Skeletal muscle cell (primary cell): ENCODE data around the gene WDFY4.

Source experiments
- DNase-seq: peaks from one replicate; pipeline ENCODE4 v3.0.0-alpha.2; 2010; ENCODE audit warnings: low read depth
- H3K4me3 ChIP-seq: 2 replicates; pipeline ENCODE4 v1.5.1; 2011; ENCODE audit warnings: low read depth, mild to moderate bottlenecking, control low read depth, low read length, moderate library complexity

The WDFY4 gene

DNA sequence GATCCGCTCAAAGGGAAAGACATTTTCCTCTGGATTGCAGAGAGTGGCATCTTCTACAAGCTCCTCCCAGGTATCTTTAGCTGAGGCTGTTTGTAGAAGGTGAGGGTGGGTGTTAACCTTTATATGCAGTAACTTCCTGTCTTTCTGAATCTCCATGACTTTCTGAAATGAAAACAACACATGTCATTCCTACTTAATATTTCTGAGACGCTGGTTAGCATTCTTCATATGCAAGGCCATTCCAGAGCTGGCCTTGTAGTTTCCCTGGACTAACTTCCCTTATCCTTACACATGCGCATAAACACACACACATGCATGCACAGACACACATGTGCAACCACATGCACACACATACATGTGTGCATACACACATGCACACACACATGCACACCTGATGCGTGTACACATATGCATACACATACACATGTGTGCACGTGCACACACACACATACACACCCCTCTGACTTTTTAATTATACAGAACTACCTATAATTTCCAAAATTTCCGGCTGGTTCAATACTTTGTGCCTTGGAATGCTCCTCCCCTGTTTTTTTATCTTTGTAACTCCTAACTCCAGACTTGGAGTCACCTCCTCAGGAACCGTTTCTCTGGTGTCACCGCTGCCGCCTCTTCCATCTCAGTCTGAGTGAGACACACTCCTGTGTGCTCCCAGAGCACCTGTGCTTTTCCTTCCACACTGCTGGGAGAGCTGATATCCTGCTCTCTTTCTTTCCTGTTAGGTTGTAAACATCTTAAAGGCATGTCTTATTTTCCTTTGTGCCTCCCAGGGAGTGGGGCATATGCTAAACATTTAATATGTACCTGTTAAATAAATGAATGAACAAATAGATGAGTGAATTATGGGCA, 199.7 kb downstream of the WDFY4 start:
- H3K4me3 ChIP-seq, result no peak overlapping the region

DNA sequence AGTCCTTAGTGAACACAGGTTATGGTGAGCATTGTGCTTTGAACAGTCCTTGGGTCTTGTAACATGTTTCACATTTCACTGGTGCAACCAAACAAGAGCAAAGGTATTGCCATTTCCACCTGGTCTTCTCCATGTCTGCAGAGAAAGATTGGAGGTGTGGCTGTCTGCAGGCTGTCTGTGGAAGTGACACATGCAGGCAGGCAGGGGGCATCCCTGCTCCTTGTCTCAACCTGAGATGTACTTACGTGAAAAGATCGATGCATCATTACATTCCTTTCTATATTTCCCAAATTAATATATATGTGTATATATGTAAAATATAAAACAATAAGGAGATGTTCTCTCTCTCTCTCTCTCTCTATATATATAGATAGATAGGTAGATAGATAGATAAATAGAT, 200.7 kb downstream of the WDFY4 start:
- no peak for DNase-seq

More for the DNA sequence above, 199.7 kb downstream of the WDFY4 start:
- DNase-seq, result no peak

DNA sequence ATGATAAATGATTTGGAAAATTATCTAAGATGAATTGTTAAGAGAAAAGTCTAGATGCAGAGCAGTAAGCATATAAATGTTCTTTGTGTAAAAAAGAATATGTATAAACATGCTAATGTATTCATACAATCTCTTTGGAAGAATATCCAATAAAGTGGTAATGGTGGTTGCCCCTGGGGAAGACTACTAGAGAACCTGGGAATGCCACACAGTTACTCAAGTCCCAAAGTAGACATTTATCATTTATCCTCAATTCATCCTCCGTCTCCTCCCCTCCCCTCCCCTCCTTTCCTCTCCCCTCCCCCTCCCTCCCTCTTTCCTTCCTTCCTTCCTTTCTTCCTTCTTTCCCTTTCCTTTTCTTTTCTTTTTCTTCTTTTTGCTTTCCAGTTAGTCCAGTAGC, 203.3 kb downstream of the WDFY4 start:
- no peak overlapping the region for H3K4me3 ChIP-seq
- DNase-seq, result no peak

More for the DNA sequence above, 200.7 kb downstream of the WDFY4 start:
- H3K4me3 ChIP-seq, result no peak overlapping the region

- no peak for DNase-seq
- H3K4me3 ChIP-seq, result no peak overlapping the region
Observed at GRCh38 chr10:48890888-48891850, 206.5 kb downstream of the WDFY4 start.

DNA sequence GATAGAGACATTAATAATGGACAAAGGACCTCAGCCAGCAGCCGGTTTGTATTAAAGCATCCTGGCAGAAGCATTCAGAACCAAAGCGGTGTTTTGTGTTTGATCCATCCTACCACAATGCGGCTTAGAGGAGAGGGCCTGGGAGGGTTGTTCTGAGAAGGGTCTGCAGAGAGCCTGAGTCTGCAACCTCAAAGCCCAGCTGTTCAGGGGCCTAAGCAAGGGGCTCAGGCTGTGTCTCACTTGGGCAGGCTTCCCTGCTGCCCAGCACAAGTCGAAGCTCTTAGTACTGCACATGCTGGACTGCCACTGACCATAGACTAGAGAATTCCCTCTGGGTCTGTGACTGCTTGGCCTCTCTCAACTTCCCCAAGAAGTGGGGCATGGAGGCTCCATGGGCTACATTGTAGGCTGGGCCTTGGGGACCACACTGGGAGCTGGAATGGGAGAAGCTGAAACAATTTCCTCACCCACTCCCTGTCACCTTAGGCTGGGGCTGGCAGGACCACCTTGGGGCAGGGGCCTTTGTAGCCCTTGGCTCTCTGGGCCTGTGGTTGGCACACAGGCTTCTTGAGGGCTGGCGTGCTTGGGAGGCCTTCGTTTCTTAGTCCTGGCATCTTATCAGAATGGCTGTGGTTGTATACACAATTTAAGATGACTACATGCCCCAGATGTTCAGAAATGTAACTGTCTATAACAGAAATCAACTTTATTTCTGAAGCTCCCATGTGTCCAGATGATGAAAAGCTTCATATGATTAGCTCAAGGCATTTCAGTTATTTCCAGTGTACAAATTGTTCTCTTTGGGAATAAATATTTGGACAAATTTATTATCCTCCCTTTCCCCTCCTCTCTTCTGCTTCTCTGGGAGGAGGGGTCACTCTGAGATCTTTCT, 210.5 kb downstream of the WDFY4 start:
- no peak for DNase-seq
- no peak overlapping the region for H3K4me3 ChIP-seq

GRCh38 chr10:48895803-48896195, 211.1 kb downstream of the WDFY4 start:
- no peak for DNase-seq
- H3K4me3 ChIP-seq, result no peak overlapping the region

DNA sequence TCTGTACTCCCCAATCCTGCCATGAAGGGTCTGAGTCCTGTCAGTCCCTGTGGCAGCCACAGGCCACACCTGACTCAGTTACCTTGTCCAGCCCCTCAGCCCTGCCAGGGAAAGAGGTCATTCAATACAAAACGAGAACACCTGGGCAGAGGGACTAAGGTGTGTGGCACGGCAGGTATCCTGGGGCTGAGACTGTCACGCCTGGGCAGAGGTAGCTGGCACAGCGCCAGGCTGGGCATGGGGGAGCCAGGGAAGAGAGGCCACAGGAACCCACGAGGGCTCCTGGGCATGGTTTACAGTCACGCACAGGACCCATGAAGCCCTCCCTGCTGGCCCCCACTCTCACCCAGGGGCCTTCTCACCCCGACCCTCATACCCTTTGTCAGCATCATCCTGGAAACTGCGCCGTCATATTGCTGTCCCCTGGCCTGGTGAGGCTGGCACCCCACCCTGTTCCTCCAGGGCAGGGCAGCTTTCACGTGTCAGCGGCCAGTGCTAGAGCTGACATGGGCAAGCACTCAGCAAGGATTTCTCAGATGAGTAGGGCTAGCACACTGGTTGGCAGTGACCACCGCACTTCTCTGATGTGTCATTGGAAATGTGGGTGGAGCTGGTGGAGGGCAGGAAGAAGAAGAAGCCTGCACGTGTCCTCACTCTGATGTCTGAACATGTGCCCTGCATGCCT, 212.2 kb downstream of the WDFY4 start:
- H3K4me3 ChIP-seq, result no peak overlapping the region
- no peak for DNase-seq

GRCh38 chr10:48897441-48897790, 212.7 kb downstream of the WDFY4 start:
- H3K4me3 ChIP-seq, result no peak overlapping the region
- DNase-seq, result no peak

- H3K4me3 ChIP-seq, result no peak overlapping the region
- DNase-seq, result no peak
Observed at GRCh38 chr10:48898426-48898825, 213.8 kb downstream of the WDFY4 start.

GRCh38 chr10:48899781-48900180, 215.1 kb downstream of the WDFY4 start:
- H3K4me3 ChIP-seq, result no peak overlapping the region
- no peak for DNase-seq

GRCh38 chr10:48900371-48900801, 215.7 kb downstream of the WDFY4 start:
- no peak overlapping the region for H3K4me3 ChIP-seq
- DNase-seq, result no peak

DNA sequence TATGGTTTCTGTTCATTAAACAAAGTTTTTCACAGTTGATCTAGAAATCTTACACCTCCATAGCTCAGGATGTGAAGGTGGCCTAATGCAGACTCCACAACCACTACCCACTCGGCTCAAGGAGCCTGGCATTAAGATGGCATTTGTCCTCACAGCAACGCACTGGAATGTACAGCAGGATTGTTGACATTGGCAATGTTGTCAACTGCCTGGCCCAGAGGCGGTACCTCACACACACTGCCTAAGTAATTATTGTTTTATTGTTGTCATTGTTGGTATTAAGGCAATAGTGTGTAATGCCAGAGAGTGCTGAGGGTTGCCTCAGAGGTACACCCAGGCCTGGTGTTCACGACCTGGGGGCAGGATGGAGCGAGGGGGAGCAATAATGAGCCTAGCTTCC, 216.6 kb downstream of the WDFY4 start:
- H3K4me3 ChIP-seq, result no peak overlapping the region
- no peak for DNase-seq

DNA sequence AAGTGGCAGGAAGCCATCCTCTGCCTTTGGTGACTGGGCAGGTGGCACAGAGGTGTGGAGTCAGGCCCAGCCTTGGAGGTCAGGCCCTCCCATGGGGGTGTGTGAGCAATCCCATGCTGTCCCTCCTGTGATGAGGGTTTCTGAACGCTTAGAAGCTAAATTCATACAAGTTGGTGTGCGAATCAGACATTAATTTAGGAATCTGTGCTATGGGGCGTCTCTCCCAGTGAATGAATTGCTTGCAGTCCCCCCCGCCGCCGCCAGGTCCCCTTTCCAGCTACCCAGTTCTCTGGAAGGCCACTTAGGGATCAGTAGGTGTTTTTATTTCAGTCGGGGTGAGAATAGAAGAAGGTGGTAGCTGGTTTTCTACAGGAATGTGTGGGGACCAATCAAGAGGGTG, 217.4 kb downstream of the WDFY4 start:
- no peak overlapping the region for H3K4me3 ChIP-seq
- DNase-seq, result no peak

- no peak for DNase-seq
- no peak overlapping the region for H3K4me3 ChIP-seq
Observed at GRCh38 chr10:48903151-48903550, 218.5 kb downstream of the WDFY4 start.

DNA sequence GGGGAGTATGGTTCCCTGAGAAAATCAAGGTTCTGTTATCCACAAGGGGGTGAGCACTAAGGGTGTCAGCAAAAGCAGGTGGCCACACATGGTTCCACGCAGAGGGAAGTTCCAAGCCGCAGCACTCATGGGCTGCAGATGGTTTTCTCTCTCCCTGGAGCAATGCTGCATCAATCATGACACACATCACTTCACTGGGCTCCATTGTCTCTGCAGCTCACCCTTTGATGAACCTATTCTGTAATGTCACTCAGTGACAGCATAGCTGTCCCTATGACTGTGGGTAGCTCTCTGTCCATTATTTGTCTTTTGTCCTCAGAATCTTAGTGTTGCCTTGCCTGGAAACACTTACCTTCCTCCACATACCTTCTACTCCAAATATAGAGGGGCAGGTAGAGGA, 220.2 kb downstream of the WDFY4 start:
- DNase-seq, result no peak
- no peak overlapping the region for H3K4me3 ChIP-seq

DNA sequence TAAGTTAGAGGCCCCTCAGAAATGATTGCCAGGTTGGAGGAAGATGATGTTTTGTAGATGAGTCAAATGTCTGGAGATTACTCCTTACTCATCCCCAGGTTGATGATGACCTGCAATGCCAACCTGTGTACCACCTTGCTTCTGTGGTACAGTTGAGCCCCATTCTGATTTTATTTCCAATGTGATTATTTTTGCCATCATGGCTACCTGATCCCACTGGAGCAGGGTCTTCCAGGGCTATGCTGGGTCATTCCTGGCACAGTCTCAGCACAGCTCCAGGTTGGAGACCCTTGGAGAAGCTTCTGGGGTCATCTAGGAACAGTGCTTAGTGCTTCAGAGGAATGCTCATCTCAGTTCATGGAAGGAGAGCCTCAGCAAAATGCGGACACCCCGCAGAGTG, 220.6 kb downstream of the WDFY4 start:
- H3K4me3 ChIP-seq, result no peak overlapping the region
- DNase-seq, result no peak

GRCh38 chr10:48906841-48907240, 222.2 kb downstream of the WDFY4 start:
- H3K4me3 ChIP-seq, result no peak overlapping the region
- no peak for DNase-seq

- no peak overlapping the region for H3K4me3 ChIP-seq
- DNase-seq, result no peak
Observed at GRCh38 chr10:48907730-48908129, 223.1 kb downstream of the WDFY4 start.

DNA sequence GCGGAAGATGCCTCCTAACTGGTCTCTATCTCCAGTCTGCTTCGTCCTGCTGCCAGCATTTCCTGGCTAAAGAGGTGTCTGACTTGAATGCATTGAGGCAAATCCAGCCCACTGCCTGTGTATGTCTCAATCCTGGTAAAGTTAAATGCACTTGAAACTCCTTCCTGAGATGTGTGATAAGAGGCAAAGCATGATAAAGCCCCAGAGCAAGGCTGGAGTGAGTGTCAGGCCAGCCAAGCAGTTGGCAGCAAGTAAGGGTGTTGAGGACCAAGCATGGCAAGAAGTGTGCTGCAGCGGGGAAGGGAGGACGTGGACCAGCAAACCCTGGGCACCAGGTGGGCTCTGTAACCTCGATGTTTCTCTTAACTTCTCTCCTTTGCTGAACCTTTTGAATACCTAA, 225.9 kb downstream of the WDFY4 start:
- no peak overlapping the region for H3K4me3 ChIP-seq
- no peak for DNase-seq
